GM23338 (cell line): ENCODE data around the gene XRN1.

Experiments used
- CTCF ChIP-seq, 2 experiments: fragments of 200-600 bp in 1 of 2; sonication (generic) in 1 of 2; conservative IDR thresholded peaks; 2 replicates each; pipeline versions ENCODE4 v1.5.1 to v1.6.1; 2016 to 2017; ENCODE audit warnings: antibody characterized with exemption in 2 of 2, low read depth in 2 of 2, mild to moderate bottlenecking in 2 of 2, moderate library complexity in 1 of 2
- EZH2 ChIP-seq: fragments of 200-600 bp; sonication (generic); IDR thresholded peaks from one replicate; pipeline ENCODE4 v1.8.0; 2017; ENCODE audit warnings: antibody characterized with exemption, mild to moderate bottlenecking, low read depth; ENCODE audit not compliant: unreplicated experiment
- POLR2AphosphoS5 ChIP-seq: IDR thresholded peaks from 2 replicates; pipeline ENCODE4 v1.6.1; 2016; ENCODE audit warnings: antibody characterized with exemption, low read depth

- no peak for TF ChIP-seq CTCF (conservative IDR thresholded peaks at IDR 0.05; ENCODE audit: low read depth in 2 of 2)
- no peak for TF ChIP-seq EZH2
- TF ChIP-seq POLR2AphosphoS5, result no peak
These were observed 2.0 kb downstream of the XRN1 start for GRCh38 chr3:142445816-142446254.
